H9 (cell line): ENCODE results near the gene IER5. TPM values are rescaled to one million over a fixed set of nuclear protein-coding genes. Genes with fewer than 3 reads are reported as not detected.

Experiments used
- DNase-seq: peaks from one replicate; pipeline ENCODE4 v3.0.0-alpha.2; 2017
- H2AFZ ChIP-seq: one replicate; pipeline ENCODE4 v1.6.1; 2013; ENCODE audit warnings: mild to moderate bottlenecking, low read length, control low read depth, moderate library complexity
- H2AK5ac ChIP-seq: 2 replicates; pipeline ENCODE4 v1.6.1; 2013; ENCODE audit warnings: low read length, control low read depth, mixed read lengths; ENCODE audit not compliant: insufficient read length
- H2BK120ac ChIP-seq: one replicate; pipeline ENCODE4 v1.6.1; 2013; ENCODE audit warnings: low read depth, mild to moderate bottlenecking, low read length, control low read depth, inconsistent platforms; ENCODE audit not compliant: poor library complexity, severe bottlenecking
- H2BK12ac ChIP-seq: 2 replicates; pipeline ENCODE4 v1.6.1; 2013; ENCODE audit warnings: low read length, control low read depth, mixed read lengths, low read depth; ENCODE audit not compliant: insufficient read length
- H2BK15ac ChIP-seq: 2 replicates; pipeline ENCODE4 v1.6.1; 2013; ENCODE audit warnings: low read depth, low read length, control low read depth
- H2BK20ac ChIP-seq: one replicate; pipeline ENCODE4 v1.6.1; 2013; ENCODE audit warnings: low read depth, mild to moderate bottlenecking, low read length, control low read depth, inconsistent platforms; ENCODE audit not compliant: poor library complexity, severe bottlenecking
- H2BK5ac ChIP-seq: 2 replicates; pipeline ENCODE4 v1.6.1; 2013; ENCODE audit warnings: low read length, control low read depth, mixed read lengths; ENCODE audit not compliant: insufficient read length
- H3K14ac ChIP-seq: 2 replicates; pipeline ENCODE4 v1.6.1; 2013; ENCODE audit warnings: low read length, control low read depth; ENCODE audit not compliant: insufficient read depth
- H3K18ac ChIP-seq: 2 replicates; pipeline ENCODE4 v1.6.1; 2013; ENCODE audit warnings: low read depth, mild to moderate bottlenecking, mixed read lengths, low read length, control low read depth; ENCODE audit not compliant: insufficient read length
- H3K23ac ChIP-seq: 2 replicates; pipeline ENCODE4 v1.6.1; 2013; ENCODE audit warnings: low read length, control low read depth, mixed read lengths, low read depth; ENCODE audit not compliant: insufficient read length
- H3K23me2 ChIP-seq: 2 replicates; pipeline ENCODE4 v1.6.1; 2013; ENCODE audit warnings: low read depth, mild to moderate bottlenecking, mixed read lengths, low read length, control low read depth; ENCODE audit not compliant: insufficient read length, poor library complexity, severe bottlenecking
- H3K27ac ChIP-seq: 2 replicates; pipeline ENCODE4 v1.5.1; 2013; ENCODE audit warnings: low read length, control low read depth, mixed read lengths, low read depth; ENCODE audit not compliant: insufficient read length
- H3K27me3 ChIP-seq: 2 replicates; pipeline ENCODE4 v1.6.1; 2013; ENCODE audit warnings: low read length, control low read depth, inconsistent platforms; ENCODE audit not compliant: insufficient read depth
- H3K4ac ChIP-seq: 2 replicates; pipeline ENCODE4 v1.6.1; 2013; ENCODE audit warnings: low read depth, mild to moderate bottlenecking, control low read depth, inconsistent platforms, low read length, moderate library complexity
- H3K4me1 ChIP-seq: 2 replicates; pipeline ENCODE4 v1.6.1; 2013; ENCODE audit warnings: low read length, control low read depth, inconsistent platforms; ENCODE audit not compliant: insufficient read depth
- H3K4me2 ChIP-seq: 2 replicates; pipeline ENCODE4 v1.6.1; 2013; ENCODE audit warnings: low read length, control low read depth, mixed read lengths; ENCODE audit not compliant: insufficient read length, insufficient read depth
- H3K56ac ChIP-seq: 2 replicates; pipeline ENCODE4 v1.6.1; 2013; ENCODE audit warnings: low read depth, mild to moderate bottlenecking, mixed read lengths, low read length, control low read depth; ENCODE audit not compliant: insufficient read length
- H3K79me1 ChIP-seq: 2 replicates; pipeline ENCODE4 v1.6.1; 2013; ENCODE audit warnings: low read depth, mild to moderate bottlenecking, moderate library complexity, low read length, control low read depth, inconsistent platforms; ENCODE audit not compliant: insufficient read depth, poor library complexity, severe bottlenecking
- H3K79me2 ChIP-seq: 2 replicates; pipeline ENCODE4 v1.6.1; 2013; ENCODE audit warnings: low read length, control low read depth, inconsistent platforms; ENCODE audit not compliant: insufficient read depth
- H3K9ac ChIP-seq: 2 replicates; pipeline ENCODE4 v1.6.1; 2013; ENCODE audit warnings: low read length, control low read depth, mixed read lengths; ENCODE audit not compliant: insufficient read length; ENCODE audit errors: extremely low read depth
- H3K9me3 ChIP-seq: one replicate; pipeline ENCODE4 v1.6.1; 2013; ENCODE audit warnings: low read depth, low read length, inconsistent platforms; ENCODE audit not compliant: control insufficient read depth
- H3T11ph ChIP-seq: one replicate; pipeline ENCODE4 v1.6.1; 2013; ENCODE audit warnings: mild to moderate bottlenecking, low read length, control low read depth, inconsistent platforms
- H4K20me1 ChIP-seq: one replicate; pipeline ENCODE4 v1.6.1; 2013; ENCODE audit not compliant: control insufficient read depth, insufficient read length, insufficient read depth
- H4K5ac ChIP-seq: 2 replicates; pipeline ENCODE4 v1.6.1; 2013; ENCODE audit warnings: low read depth, mild to moderate bottlenecking, mixed read lengths, low read length, control low read depth; ENCODE audit not compliant: insufficient read length
- H4K8ac ChIP-seq: replicated peaks from 2 replicates; pipeline ENCODE4 v1.6.1; 2013; ENCODE audit warnings: low read length, control low read depth, mixed read lengths, low read depth; ENCODE audit not compliant: insufficient read length
- H4K91ac ChIP-seq: 2 replicates; pipeline ENCODE4 v1.6.1; 2013; ENCODE audit warnings: low read depth, mild to moderate bottlenecking, moderate library complexity, mixed read lengths, low read length, control low read depth; ENCODE audit not compliant: insufficient read length
- H3K27ac Mint-ChIP-seq, 3 experiments: 2 replicates in 2 of 3; 3 replicates in 1 of 3; pipeline ENCODE4 v1.8.0; 2020 to 2021; ENCODE audit warnings: mixed read lengths in 3 of 3, mild to moderate bottlenecking in 1 of 3, moderate library complexity in 1 of 3
- H3K27me3 Mint-ChIP-seq: 2 replicates; pipeline ENCODE4 v1.8.0; 2021; ENCODE audit warnings: low read depth, mild to moderate bottlenecking, moderate library complexity, mixed read lengths
- H3K36me3 Mint-ChIP-seq, 3 experiments: 2 replicates in 2 of 3; 3 replicates in 1 of 3; pipeline ENCODE4 v1.8.0; 2020 to 2021; ENCODE audit warnings: low read depth in 3 of 3, mixed read lengths in 3 of 3; ENCODE audit not compliant: insufficient read depth in 1 of 3
- H3K4me1 Mint-ChIP-seq, 2 experiments: 2 replicates each; pipeline ENCODE4 v1.8.0; 2020; ENCODE audit warnings: mixed read lengths in 2 of 2
- H3K4me3 Mint-ChIP-seq, 2 experiments: 2 replicates in 1 of 2; 3 replicates in 1 of 2; pipeline ENCODE4 v1.8.0; 2020 to 2021; ENCODE audit warnings: mild to moderate bottlenecking in 2 of 2, mixed read lengths in 2 of 2, moderate library complexity in 1 of 2
- H3K9me3 Mint-ChIP-seq, 2 experiments: 2 replicates in 1 of 2; 3 replicates in 1 of 2; pipeline ENCODE4 v1.8.0; 2020; ENCODE audit warnings: mild to moderate bottlenecking in 2 of 2, mixed read lengths in 2 of 2, moderate library complexity in 1 of 2
- CTCF ChIP-seq: fragments of 200-600 bp; sonication (generic); conservative IDR thresholded peaks from 3 replicates; pipeline ENCODE4 v1.8.0; 2021; ENCODE audit warnings: antibody characterized with exemption, mild to moderate bottlenecking
- WGBS: extraction: QIAGEN DNeasy Blood & Tissue Kit; methylation state at CpG from one replicate; pipeline ENCODE4 v1.1.7; 2013; ENCODE audit warnings: missing lambda C conversion rate, low lambda C conversion rate, mixed read lengths; ENCODE audit not compliant: insufficient read length; ENCODE audit errors: extremely low coverage; 5-methylcytosine and 5-hydroxymethylcytosine counted together
- total RNA-seq: library from RNA; stranded (reverse); gene quantifications from 2 replicates; pipeline ENCODE4 v1.2.1, GENCODE V29; 2021

IER5 gene
- total RNA-seq, 1 experiment from 2014 or later: 6.7 TPM

- Histone ChIP-seq H2BK12ac (no peak overlapping the region), H2BK5ac (no peak overlapping the region), H3K9ac (no peak overlapping the region), H3K79me1 (no peaks in the 10 kb centered on the region), H4K5ac (no peak overlapping the region), H4K20me1 (no peaks in the 10 kb centered on the region), H3K18ac (no peak overlapping the region), H3T11ph (no peak overlapping the region), H3K27me3 (no peaks in the 10 kb centered on the region), H3K4ac (no peak overlapping the region), H2AK5ac (no peak overlapping the region), H3K9me3 (no peaks in the 10 kb centered on the region), H3K27ac (no peak overlapping the region), H3K4me2 (no peak overlapping the region), H3K56ac (no peak overlapping the region), H4K8ac (no peak overlapping the region), H3K79me2 (no peaks in the 10 kb centered on the region), H2AFZ (no peak overlapping the region), H2BK15ac (no peak overlapping the region), H3K23ac (no peak overlapping the region), H3K23me2 (no peaks in the 10 kb centered on the region), H3K4me1 (peaks cover 11% of the 10 kb centered on the region), H3K14ac (no peak overlapping the region), H2BK120ac (no peak overlapping the region), H4K91ac (no peak overlapping the region), H2BK20ac (no peak overlapping the region)
- no CpG with 5 or more reads among the region's 4 CpGs for WGBS
- Mint-ChIP-seq H3K9me3 (no peaks in the 10 kb centered on the region; a peak in 1 of 5 replicates), H3K36me3 (no peaks in the 10 kb centered on the region; a peak in 1 of 7 replicates), H3K27me3 (peaks cover 7% of the 10 kb centered on the region), H3K4me1 (peaks cover 46 to 48% of the 10 kb centered on the region in 2 experiments), H3K27ac (no peak overlapping the region), H3K4me3 (no peak overlapping the region)
- no peak for TF ChIP-seq CTCF
- DNase-seq: no peak
These were observed 37.8 kb downstream of the IER5 start for GRCh38 chr1:181126289-181126688.
